Measurements from ENCODE around the gene PGAM2.
"Not testable (repeated sequence)": the region's sequence is repeated elsewhere in the genome, so short reads cannot be mapped to it uniquely, and the experiment has no call there.

GRCh38 chr7:44030029-44030428, 35.3 kb downstream of the PGAM2 start:
- TF ChIP-seq CTCF (conservative IDR thresholded peaks at IDR 0.05; ENCODE audit: low read depth in 2 of 2); POLR2AphosphoS5 (IDR thresholded peaks at IDR 0.05; ENCODE audit: low read depth); EZH2 (IDR thresholded peaks at IDR 0.05; ENCODE audit: low read depth, unreplicated experiment); JUNB (IDR thresholded peaks at IDR 0.05; ENCODE audit: unreplicated experiment); REST (IDR thresholded peaks at IDR 0.05; ENCODE audit: unreplicated experiment); EZH2phosphoT487 (IDR thresholded peaks at IDR 0.05; ENCODE audit: unreplicated experiment); STAT1 (IDR thresholded peaks at IDR 0.05; ENCODE audit: unreplicated experiment); ETS1 (IDR thresholded peaks at IDR 0.05); CREB1 (CRISPR knock-in tag; IDR thresholded peaks at IDR 0.05; ENCODE audit: low read depth): not testable (repeated sequence)
